ENCODE measurements around the gene VEPH1.

The VEPH1 gene

DNA sequence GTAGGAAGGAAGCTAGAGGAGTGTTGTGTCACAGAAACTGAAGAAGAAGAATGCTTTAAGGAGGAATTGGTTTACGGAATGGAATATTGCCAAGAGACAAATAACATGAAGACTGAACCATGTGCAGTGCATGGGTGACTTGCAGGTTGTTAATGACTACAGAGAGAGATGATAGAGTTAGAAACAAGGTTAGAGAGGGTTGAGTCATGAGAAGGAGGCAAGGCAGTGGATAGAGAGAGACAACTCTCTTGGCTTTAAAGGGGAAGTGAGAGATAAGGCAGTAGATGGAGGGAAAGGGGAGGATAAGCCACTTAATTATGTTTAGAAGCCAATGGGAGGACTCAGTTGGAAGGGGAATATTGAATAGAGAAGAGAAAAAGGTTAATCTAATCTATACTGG is 224.0 kb downstream of the VEPH1 start:
- in situ Hi-C loops (cut with HindIII; ENCODE audit: low pct_ligation_motif_present, low sequenced_read_pairs) = no loop called here
- Histone ChIP-seq H3K27ac (no peak overlapping the region), H3K36me3 (replicated peaks) (no peaks in the 10 kb centered on the region), H3K27me3 (replicated peaks) (no peaks in the 10 kb centered on the region), H3K4me3 (ENCODE audit: low read depth, low read length) (no peak overlapping the region)
- TF ChIP-seq, protein P1, sequence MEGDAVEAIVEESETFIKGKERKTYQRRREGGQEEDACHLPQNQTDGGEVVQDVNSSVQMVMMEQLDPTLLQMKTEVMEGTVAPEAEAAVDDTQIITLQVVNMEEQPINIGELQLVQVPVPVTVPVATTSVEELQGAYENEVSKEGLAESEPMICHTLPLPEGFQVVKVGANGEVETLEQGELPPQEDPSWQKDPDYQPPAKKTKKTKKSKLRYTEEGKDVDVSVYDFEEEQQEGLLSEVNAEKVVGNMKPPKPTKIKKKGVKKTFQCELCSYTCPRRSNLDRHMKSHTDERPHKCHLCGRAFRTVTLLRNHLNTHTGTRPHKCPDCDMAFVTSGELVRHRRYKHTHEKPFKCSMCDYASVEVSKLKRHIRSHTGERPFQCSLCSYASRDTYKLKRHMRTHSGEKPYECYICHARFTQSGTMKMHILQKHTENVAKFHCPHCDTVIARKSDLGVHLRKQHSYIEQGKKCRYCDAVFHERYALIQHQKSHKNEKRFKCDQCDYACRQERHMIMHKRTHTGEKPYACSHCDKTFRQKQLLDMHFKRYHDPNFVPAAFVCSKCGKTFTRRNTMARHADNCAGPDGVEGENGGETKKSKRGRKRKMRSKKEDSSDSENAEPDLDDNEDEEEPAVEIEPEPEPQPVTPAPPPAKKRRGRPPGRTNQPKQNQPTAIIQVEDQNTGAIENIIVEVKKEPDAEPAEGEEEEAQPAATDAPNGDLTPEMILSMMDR (IDR thresholded peaks at IDR 0.05; ENCODE audit: low read depth, low read length, missing control alignments) = no peak
- no peak for DNase-seq

- H3K27me3 ChIP-seq (replicated peaks) = no peaks in the 10 kb centered on the region
- DNase-seq = no peak
- H3K4me3 ChIP-seq (ENCODE audit: low read depth, low read length) = no peak overlapping the region
- no peaks in the 10 kb centered on the region for H3K36me3 ChIP-seq (replicated peaks)
- TF ChIP-seq, protein P1 (IDR thresholded peaks at IDR 0.05; ENCODE audit: low read depth, low read length, missing control alignments) = no peak
- H3K27ac ChIP-seq = no peak overlapping the region
- in situ Hi-C loops (cut with HindIII; ENCODE audit: low pct_ligation_motif_present, low sequenced_read_pairs) = no loop called here
Measured at GRCh38 chr3:157276801-157277200, 226.4 kb downstream of the VEPH1 start.

DNA sequence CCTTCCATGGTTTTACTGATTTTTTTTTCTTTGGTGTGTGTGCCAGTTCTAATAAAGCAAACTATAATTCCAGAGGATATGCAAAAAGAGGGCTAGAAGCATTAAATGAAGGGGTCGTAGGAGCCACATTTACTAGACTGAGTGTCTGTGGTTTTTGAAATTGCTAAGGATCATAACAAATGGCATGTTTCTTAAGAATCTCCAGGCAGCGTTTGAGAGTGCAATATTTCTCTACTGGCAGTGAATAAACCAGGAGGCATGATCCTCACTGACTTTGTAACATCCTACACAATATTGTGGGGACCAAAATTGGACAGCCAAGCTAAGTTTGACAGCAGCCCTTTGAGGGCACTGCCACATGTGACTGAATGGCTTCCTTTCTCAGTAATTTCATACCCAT is 227.4 kb downstream of the VEPH1 start:
- TF ChIP-seq, protein P1 (IDR thresholded peaks at IDR 0.05; ENCODE audit: low read depth, low read length, missing control alignments) = no peak
- DNase-seq = no peak
- Histone ChIP-seq H3K27me3 (replicated peaks) (no peaks in the 10 kb centered on the region), H3K27ac (no peak overlapping the region), H3K4me3 (ENCODE audit: low read depth, low read length) (no peak overlapping the region), H3K36me3 (replicated peaks) (no peaks in the 10 kb centered on the region)
- in situ Hi-C loops (cut with HindIII; ENCODE audit: low pct_ligation_motif_present, low sequenced_read_pairs) = no loop called here

DNA sequence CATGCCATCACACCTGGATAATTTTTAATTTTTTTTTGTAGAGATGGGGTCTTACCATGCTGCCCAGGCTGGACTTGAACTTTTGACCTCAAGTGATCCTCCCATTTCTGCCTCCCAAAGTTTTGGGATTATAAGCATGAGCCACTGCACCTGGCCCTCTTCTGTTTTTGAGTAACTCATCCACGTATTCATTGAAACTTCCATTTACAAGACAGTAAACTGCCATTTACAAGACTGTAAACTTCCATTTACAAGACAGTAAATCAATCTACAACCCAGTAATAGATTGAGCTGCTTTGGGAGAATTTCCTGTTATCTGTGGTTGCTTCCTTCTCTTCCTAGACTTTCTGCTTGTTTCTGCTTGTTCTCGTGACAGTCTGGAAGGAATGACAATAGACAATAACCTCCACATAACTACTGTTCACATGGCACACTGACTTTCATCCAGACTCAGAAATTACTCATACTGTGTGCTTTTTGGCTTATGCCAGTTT is 228.5 kb downstream of the VEPH1 start:
- no peaks in the 10 kb centered on the region for H3K36me3 ChIP-seq (replicated peaks)
- TF ChIP-seq, protein P1 (IDR thresholded peaks at IDR 0.05; ENCODE audit: low read depth, low read length, missing control alignments) = no peak
- no peaks in the 10 kb centered on the region for H3K27me3 ChIP-seq (replicated peaks)
- H3K27ac ChIP-seq = no peak overlapping the region
- in situ Hi-C loops (cut with HindIII; ENCODE audit: low pct_ligation_motif_present, low sequenced_read_pairs) = no loop called here
- no peak overlapping the region for H3K4me3 ChIP-seq (ENCODE audit: low read depth, low read length)
- no peak for DNase-seq

DNA sequence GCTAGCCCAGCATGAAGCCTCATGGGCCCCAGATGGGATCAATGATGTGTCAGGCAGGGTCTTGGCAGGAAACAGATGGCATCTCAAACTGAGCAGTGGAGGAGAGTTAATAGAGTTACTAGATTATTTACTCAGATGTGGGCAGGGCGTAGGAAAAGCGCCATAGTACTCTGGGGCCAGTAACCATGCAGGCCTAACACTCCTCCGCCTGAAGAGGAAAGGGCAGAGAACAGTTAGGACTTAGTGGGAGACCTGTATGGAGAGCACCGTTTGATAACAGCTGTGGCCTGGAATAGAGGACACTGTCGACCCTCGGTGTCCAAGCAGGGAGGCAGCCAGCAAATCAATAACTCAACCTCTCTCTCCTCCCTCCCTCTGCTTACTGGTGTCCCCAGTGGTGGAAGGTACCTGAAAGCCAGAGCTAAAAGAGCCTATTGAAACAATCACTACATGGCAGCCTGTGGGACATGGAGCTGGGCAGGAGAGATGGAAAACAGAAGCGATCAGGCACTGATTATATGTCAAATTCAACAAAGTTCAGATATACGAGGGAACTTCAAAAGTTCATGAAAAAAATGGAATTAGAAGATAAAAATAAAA is 231.8 kb downstream of the VEPH1 start:
- no peak overlapping the region for H3K27ac ChIP-seq
- no peak overlapping the region for H3K4me3 ChIP-seq (ENCODE audit: low read depth, low read length)
- TF ChIP-seq, protein P1 (IDR thresholded peaks at IDR 0.05; ENCODE audit: low read depth, low read length, missing control alignments) = no peak
- no peak for DNase-seq
- in situ Hi-C loops (cut with HindIII; ENCODE audit: low pct_ligation_motif_present, low sequenced_read_pairs) = no loop called here
- H3K27me3 ChIP-seq (replicated peaks) = no peaks in the 10 kb centered on the region
- H3K36me3 ChIP-seq (replicated peaks) = no peaks in the 10 kb centered on the region

GRCh38 chr3:157268026-157268425 is 235.2 kb downstream of the VEPH1 start:
- Histone ChIP-seq H3K27ac (no peak overlapping the region), H3K27me3 (replicated peaks) (no peaks in the 10 kb centered on the region), H3K4me3 (ENCODE audit: low read depth, low read length) (no peak overlapping the region), H3K36me3 (replicated peaks) (no peaks in the 10 kb centered on the region)
- DNase-seq = no peak
- TF ChIP-seq, protein P1 (IDR thresholded peaks at IDR 0.05; ENCODE audit: low read depth, low read length, missing control alignments) = no peak
- in situ Hi-C loops (cut with HindIII; ENCODE audit: low pct_ligation_motif_present, low sequenced_read_pairs) = no loop called here

All from brain microvascular endothelial cell (primary cell).